ENCODE results near the gene SUFU.

The SUFU gene

DNA sequence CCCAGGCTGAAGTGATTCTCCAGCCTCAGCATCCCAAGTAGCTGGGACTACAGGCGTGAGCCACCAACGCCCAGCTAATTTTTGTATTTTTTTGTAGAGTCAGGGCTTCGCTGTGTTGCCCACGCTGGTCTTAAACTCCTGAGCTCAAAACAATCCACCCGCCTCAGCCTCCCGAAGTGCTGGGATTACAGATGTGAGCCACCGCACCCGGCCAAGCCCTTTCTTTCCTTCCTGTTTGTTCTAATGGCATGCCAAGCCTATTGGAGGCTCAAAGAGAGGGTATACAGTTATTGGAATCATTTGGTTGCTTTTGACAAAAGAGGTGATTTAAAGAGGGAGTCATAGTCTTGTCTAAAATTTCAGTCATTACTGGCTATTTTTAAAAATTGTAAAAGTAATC, 94.5 kb downstream of the SUFU start:
- peak; percentile 9 for DNase-seq

- peak; percentile 51 for DNase-seq
Observed at GRCh38 chr10:102599565-102600327, 96.0 kb downstream of the SUFU start.

- peak; percentile 13 for DNase-seq
Observed at GRCh38 chr10:102600816-102601215, 97.0 kb downstream of the SUFU start.

DNA sequence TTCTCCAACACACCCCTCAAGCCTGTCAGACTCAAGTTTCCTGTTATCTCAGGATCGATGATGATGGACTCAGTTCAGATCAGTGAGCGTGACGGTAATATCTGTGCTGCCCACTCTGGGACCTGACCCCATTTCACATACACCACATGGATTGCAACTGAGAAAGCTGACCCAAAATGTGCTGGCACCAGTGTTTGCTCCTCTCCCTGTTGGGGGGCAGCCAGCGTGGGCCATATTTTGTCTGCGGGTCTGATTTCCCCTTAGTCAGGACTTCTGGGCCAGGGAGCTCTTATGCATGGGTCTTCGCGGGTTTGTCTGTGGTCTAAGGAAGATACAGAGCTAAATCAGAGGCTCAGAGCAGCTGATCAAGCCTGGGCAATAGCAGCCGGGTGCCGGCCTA, 97.9 kb downstream of the SUFU start:
- peak; percentile 16 for DNase-seq

DNA sequence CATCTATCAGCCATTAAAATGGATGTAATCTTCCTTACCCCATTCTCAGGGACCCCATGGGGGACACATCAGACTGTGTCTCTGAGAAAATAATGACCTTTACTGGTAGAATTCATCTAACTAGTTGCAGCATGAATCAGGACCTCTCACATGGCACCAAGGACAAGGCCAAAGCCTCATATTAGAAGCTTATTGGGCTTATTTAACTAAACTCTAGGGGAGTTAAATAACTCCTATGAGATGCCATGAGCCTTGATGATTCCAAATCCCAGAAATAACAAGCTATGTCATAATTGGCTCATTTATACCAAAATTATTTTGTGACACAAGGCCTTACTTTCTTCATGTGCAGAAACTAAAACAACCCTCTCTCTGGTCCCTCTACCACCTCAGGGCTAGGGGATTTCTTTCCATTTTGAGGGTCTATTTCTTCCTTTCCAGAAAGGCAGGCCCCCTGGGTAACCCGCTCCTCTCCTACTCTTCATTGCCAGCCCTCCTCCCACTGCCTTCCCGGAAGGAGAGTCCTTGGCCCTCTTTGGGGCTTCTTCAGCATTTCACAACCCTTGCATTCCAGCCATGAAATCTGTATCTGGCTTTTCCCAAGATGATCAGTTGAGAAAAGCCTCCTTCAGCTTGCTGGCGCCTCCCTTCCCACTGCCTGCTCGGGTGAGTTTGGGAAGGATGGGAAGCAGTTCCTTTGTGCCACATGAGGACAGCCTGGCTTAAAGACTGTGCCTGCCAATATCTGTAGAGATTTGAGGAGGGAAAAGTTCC, 98.7 kb downstream of the SUFU start:
- peak; percentile 38 for DNase-seq

DNA sequence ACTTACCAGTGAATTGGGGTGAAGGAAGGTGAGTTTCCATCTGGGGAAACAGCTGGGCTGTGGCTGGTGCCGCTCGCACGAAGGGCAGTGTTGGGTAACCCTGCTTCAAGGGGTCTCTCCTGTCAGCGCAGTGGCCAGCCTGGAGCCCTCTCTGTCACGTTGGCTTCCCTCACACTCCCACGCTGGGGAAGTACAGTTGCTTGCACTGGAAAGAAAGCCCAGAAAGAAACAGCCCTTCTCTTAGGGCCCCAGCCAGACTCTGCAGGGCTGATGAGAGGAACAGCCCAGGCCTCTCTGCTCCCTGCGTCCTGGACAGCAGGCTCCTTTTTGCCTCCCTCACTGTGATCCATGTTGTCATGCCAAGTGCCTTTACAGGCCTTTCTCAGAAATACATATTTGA, 100.2 kb downstream of the SUFU start:
- peak; percentile 26 for DNase-seq

GRCh38 chr10:102604439-102604841, 100.7 kb downstream of the SUFU start:
- peak; percentile 29 for DNase-seq

- DNase-seq = peak; percentile 23
Observed at GRCh38 chr10:102605712-102606111, 101.9 kb downstream of the SUFU start.

DNA sequence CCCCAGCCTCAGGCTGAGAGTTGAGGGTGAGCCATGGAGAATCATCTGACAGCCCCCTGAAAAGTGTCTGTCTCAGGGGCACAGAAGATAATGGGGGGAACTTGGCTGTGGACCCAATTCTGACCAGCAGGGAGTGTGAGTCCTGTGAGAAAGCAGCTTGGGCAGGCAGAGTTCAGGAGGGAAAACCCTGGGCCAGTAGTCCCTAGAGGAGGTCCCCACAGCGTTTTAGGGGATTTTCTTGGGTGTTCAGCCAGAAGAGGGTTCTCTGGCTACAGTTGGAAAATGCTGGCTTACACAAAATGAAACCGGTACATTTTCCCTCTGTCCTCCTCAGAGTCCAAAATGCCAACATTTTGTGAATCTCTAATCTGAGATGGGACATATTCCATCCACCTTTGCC, 104.7 kb downstream of the SUFU start:
- peak; percentile 18 for DNase-seq

DNA sequence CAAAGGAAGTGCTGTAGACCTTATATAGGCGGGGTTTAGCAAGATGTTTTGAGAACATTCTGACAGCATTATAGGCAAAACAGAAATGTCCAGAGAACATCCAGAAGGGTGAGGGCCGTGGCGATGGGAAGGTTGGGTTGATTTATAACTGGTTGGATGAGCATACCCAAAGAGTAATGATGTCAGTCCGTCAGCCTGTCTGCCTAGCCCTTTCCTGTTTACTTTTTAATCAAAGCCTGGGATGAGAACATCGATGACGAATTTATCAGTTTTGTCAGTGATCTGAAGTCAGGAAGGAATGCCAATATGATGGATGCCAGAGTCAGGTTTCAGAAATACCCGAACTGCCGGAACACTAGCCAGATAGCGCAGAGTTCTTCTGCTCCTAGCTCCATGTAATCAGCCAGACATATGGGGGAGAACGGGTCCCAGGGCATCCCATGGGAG, 106.7 kb downstream of the SUFU start:
- peak; percentile 8 for DNase-seq

GRCh38 chr10:102611514-102612087, 107.8 kb downstream of the SUFU start:
- DNase-seq = no peak

GRCh38 chr10:102612964-102613275, 109.1 kb downstream of the SUFU start:
- peak; percentile 26 for DNase-seq

- DNase-seq = no peak
Observed at GRCh38 chr10:102613286-102613685, 109.5 kb downstream of the SUFU start.

GRCh38 chr10:102613785-102614184, 110.0 kb downstream of the SUFU start:
- DNase-seq = peak; percentile 20

- no peak for DNase-seq
Observed at GRCh38 chr10:102614888-102615287, 111.1 kb downstream of the SUFU start.

- peak; percentile 29 for DNase-seq
Observed at GRCh38 chr10:102615361-102615760, 111.6 kb downstream of the SUFU start.

DNA sequence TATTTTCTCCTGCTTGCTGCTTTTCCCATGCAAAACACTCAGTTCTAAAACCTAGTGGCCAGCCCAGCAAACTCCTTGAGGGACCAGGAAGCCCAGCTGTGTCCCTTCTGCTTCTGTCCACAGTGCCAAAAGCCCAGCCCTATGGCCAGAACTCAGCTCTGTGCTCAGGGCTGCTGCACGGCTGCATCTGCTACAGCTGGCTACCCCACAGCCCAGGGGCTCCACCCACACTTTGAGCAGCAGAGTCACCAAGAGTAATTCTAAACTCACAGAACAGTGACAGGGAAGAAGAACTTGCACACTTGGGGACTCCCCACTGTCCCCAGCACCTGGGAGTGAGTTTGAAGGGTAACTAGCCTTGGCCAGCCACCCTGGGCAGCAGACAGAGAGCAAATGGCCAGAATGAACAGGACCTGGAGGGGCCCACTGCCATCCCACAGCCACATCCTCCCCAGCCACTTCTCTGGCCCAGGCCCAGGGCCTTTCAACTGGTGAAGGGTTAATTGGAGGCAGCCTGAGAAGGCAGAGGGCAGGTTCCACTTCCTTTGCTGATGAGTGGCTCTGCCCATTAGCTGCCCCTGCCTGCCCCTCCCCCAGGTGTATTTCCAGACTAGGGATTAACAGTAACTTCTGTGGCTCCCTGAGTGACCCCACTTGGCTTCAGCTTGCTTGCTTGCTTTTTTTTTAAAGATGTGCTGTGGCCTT, 112.4 kb downstream of the SUFU start:
- peak; percentile 86 for DNase-seq

- DNase-seq = no peak
Observed at GRCh38 chr10:102617041-102617440, 113.3 kb downstream of the SUFU start.

GRCh38 chr10:102617816-102618215, 114.0 kb downstream of the SUFU start:
- DNase-seq = no peak

DNA sequence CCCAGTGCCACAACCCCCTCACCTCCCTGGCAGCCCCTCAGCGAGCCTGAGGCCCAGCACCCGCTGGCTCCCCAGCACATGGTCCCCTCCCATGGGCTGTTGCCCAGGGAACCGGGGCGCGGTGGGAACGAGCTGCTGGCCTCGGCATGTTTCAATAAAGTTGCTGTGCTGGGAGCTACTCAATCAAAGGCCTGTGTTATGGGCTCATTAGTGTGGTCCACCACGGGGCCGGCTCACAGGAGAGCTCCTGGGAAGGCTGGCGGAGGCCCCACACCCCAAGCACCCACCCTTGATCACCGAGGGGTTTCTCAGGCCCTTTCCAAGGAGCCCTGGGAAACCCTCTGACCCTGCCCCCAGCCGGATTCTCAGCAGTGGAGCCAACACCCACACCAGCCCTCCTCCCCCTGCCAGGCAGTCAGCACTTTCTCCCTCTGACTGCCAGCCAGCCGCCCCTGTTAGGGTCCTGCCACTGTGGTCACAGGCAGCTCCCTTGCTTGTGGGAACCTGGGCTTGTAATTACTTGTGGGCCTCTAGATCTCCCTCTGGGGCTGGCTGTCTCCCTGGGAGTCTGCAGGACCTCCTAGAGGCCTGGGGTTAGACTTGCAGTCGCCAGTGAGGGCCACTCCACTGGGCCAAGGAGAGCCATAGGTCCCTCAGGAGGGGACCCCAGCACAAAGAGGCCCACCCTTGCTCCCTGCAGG, 115.7 kb downstream of the SUFU start:
- peak; percentile 76 for DNase-seq

DNA sequence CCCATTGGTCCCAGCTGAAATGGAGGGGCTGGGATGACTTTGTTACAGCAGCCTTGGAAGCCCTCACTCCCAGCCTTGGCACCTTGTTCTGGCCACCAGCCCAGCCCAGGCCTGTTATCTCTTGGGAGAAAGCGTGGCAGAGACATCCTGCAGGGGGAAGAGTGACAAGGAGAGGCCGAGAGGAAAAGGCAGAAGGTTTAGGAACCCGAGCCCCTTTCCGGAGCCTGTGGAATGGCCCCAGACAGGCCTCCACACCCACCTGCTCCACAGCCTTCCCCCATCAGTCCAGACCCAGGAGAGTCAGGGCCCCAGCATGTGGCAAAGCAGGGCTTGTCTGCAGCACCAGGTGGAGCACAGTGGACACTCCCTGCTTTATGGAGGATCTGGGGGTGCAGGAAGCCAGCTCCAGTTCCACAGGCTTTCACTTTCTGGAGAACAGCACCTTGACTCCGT, 116.4 kb downstream of the SUFU start:
- DNase-seq = no peak

GRCh38 chr10:102620591-102621442, 117.0 kb downstream of the SUFU start:
- DNase-seq = no peak

Data from left hindlimb (tissue), 1 donor.